Neutrophil (primary cell): ENCODE data around the gene PSG11.
"Not testable (repeated sequence)": the region's sequence is repeated elsewhere in the genome, so short reads cannot be mapped to it uniquely, and the experiment has no call there.

Source experiments
- H3K27ac ChIP-seq: fragments of 200-600 bp; sonication (generic); 2 replicates; pipeline ENCODE4 v1.5.1; 2016; ENCODE audit warnings: mild to moderate bottlenecking, moderate library complexity
- H3K27me3 ChIP-seq: fragments of 200-600 bp; sonication (generic); 2 replicates; pipeline ENCODE4 v1.6.0; 2016; ENCODE audit warnings: mild to moderate bottlenecking
- H3K36me3 ChIP-seq: fragments of 200-600 bp; sonication (generic); 2 replicates; pipeline ENCODE4 v1.5.1; 2017
- H3K4me1 ChIP-seq, 2 experiments: fragments of 200-600 bp in 1 of 2; sonication (generic) in 1 of 2; 1 replicate in 1 of 2; 2 replicates in 1 of 2; pipeline versions ENCODE4 v1.5.1 to v1.6.1; 2013 to 2016; ENCODE audit warnings: low read depth in 1 of 2, low read length in 1 of 2, mild to moderate bottlenecking in 1 of 2, moderate library complexity in 1 of 2; ENCODE audit not compliant: control insufficient read depth in 1 of 2, insufficient read depth in 1 of 2
- H3K4me3 ChIP-seq, 2 experiments: fragments of 200-600 bp in 1 of 2; sonication (generic) in 1 of 2; 1 replicate in 1 of 2; 2 replicates in 1 of 2; pipeline ENCODE4 v1.5.1; 2013 to 2016; ENCODE audit warnings: low read depth in 1 of 2, low read length in 1 of 2, mild to moderate bottlenecking in 1 of 2, moderate library complexity in 1 of 2
- H3K9me3 ChIP-seq: fragments of 200-600 bp; sonication (generic); 2 replicates; pipeline ENCODE4 v1.5.1; 2016
- CTCF ChIP-seq: fragments of 200-600 bp; sonication (generic); IDR thresholded peaks from 2 replicates; pipeline ENCODE4 v1.5.1; 2016; ENCODE audit warnings: antibody characterized with exemption

PSG11 gene

GRCh38 chr19:42985588-42985987, 40.7 kb downstream of the PSG11 start:
- no peak overlapping the region for H3K4me3 ChIP-seq
- no peak overlapping the region for H3K27ac ChIP-seq
- H3K27me3 ChIP-seq, result no peaks in the 10 kb centered on the region
- no peaks in the 10 kb centered on the region for H3K9me3 ChIP-seq
- no peaks in the 10 kb centered on the region for H3K36me3 ChIP-seq
- no peak for TF ChIP-seq CTCF
- H3K4me1 ChIP-seq, result no peaks in the 10 kb centered on the region

- H3K27me3 ChIP-seq, H3K27ac ChIP-seq, H3K9me3 ChIP-seq, H3K4me3 ChIP-seq, H3K4me1 ChIP-seq, H3K36me3 ChIP-seq: not testable (repeated sequence)
These were observed 44.2 kb downstream of the PSG11 start for GRCh38 chr19:42982111-42982510.

GRCh38 chr19:42971451-42971850, 54.8 kb downstream of the PSG11 start:
- not testable (repeated sequence) for H3K27ac ChIP-seq, H3K36me3 ChIP-seq, H3K9me3 ChIP-seq, H3K4me1 ChIP-seq, H3K27me3 ChIP-seq, H3K4me3 ChIP-seq

- TF ChIP-seq CTCF, result no peak
- Histone ChIP-seq H3K27ac (no peak overlapping the region), H3K4me1 (no peaks in the 10 kb centered on the region), H3K9me3 (no peaks in the 10 kb centered on the region), H3K27me3 (no peaks in the 10 kb centered on the region), H3K36me3 (no peaks in the 10 kb centered on the region), H3K4me3 (no peak overlapping the region)
These were observed 61.1 kb downstream of the PSG11 start for GRCh38 chr19:42965176-42965575.

- no peak for TF ChIP-seq CTCF
- no peaks in the 10 kb centered on the region for H3K4me1 ChIP-seq
- H3K9me3 ChIP-seq, result no peaks in the 10 kb centered on the region
- H3K27ac ChIP-seq, result no peak overlapping the region
- H3K36me3 ChIP-seq, result no peaks in the 10 kb centered on the region
- no peaks in the 10 kb centered on the region for H3K27me3 ChIP-seq
- no peak overlapping the region for H3K4me3 ChIP-seq
These were observed 65.2 kb downstream of the PSG11 start for GRCh38 chr19:42961119-42961518.
